Glomerular visceral epithelial cell (primary cell): Measurements from ENCODE around the gene PKD2.

ENCODE experiments used
- DNase-seq: peaks from one replicate; pipeline ENCODE4 v3.0.0-alpha.2; 2016; ENCODE audit errors: extremely low spot score

Gene PKD2

GRCh38 chr4:88007304-88008121 is at the start of gene PKD2:
PKD2 (plus strand) TSS chr4:88007635; CDS start chr4:88007734, 99 bp downstream.
- DNase-seq = peak; percentile 85

GRCh38 chr4:87961993-87962392 is 45.4 kb upstream of the PKD2 start:
- DNase-seq = peak; percentile 48

- no peak for DNase-seq
These were observed 44.9 kb upstream of the PKD2 start for GRCh38 chr4:87962398-87963146.

GRCh38 chr4:87965501-87965975 is 41.9 kb upstream of the PKD2 start:
- DNase-seq = no peak

GRCh38 chr4:87966095-87966496 is 41.3 kb upstream of the PKD2 start:
- no peak for DNase-seq

GRCh38 chr4:87967193-87967592 is 40.2 kb upstream of the PKD2 start:
- DNase-seq = no peak

- no peak for DNase-seq
These were observed 37.3 kb upstream of the PKD2 start for GRCh38 chr4:87970121-87970520.

GRCh38 chr4:87971866-87972265 is 35.6 kb upstream of the PKD2 start:
- no peak for DNase-seq

GRCh38 chr4:87973283-87974169 is 33.9 kb upstream of the PKD2 start:
- peak; percentile 71 for DNase-seq

- DNase-seq = peak; percentile 74
These were observed 32.5 kb upstream of the PKD2 start for GRCh38 chr4:87974856-87975462.

GRCh38 chr4:87975466-87975865 is 32.0 kb upstream of the PKD2 start, which contains the start of gene SPP1:
SPP1 (plus strand) TSS chr4:87975714; CDS start chr4:87976896, 1,182 bp downstream.
- peak; percentile 94 for DNase-seq

GRCh38 chr4:87977521-87978278 is 29.7 kb upstream of the PKD2 start:
- no peak for DNase-seq

GRCh38 chr4:87978681-87979080 is 28.8 kb upstream of the PKD2 start:
- DNase-seq = peak; percentile 60

- no peak for DNase-seq
These were observed 27.6 kb upstream of the PKD2 start for GRCh38 chr4:87979810-87980209.

GRCh38 chr4:87981486-87981885 is 25.9 kb upstream of the PKD2 start:
- no peak for DNase-seq

GRCh38 chr4:87982036-87982435 is 25.4 kb upstream of the PKD2 start:
- DNase-seq = no peak

- no peak for DNase-seq
These were observed 24.9 kb upstream of the PKD2 start for GRCh38 chr4:87982446-87983010.

GRCh38 chr4:87983996-87984395 is 23.4 kb upstream of the PKD2 start:
- no peak for DNase-seq

- DNase-seq = peak; percentile 84
These were observed 22.1 kb upstream of the PKD2 start for GRCh38 chr4:87985097-87985886.

GRCh38 chr4:87985887-87986200 is 21.6 kb upstream of the PKD2 start:
- no peak for DNase-seq
